DOHH2 (cell line): ENCODE results near the gene TLE2.

Experiments
- H3F3A ChIP-seq: fragments of 200-600 bp; sonication (generic), shearing (Covaris generic); 2 replicates; pipeline ENCODE4 v1.6.0; 2016; ENCODE audit warnings: antibody characterized with exemption, mild to moderate bottlenecking; ENCODE audit not compliant: control insufficient read depth, insufficient read depth
- H3K27ac ChIP-seq: fragments of 200-600 bp; sonication (generic); 2 replicates; pipeline ENCODE4 v1.5.1; 2014; ENCODE audit warnings: low read depth, mild to moderate bottlenecking, low read length, moderate library complexity
- H3K27me3 ChIP-seq: fragments of 200-600 bp; sonication (generic); 2 replicates; pipeline ENCODE4 v1.6.1; 2014; ENCODE audit warnings: mild to moderate bottlenecking, low read length, mixed read lengths; ENCODE audit not compliant: control insufficient read depth
- H3K36me3 ChIP-seq: fragments of 200-600 bp; sonication (generic); 2 replicates; pipeline ENCODE4 v1.6.1; 2014; ENCODE audit warnings: mild to moderate bottlenecking, low read length, moderate library complexity, mixed read lengths; ENCODE audit not compliant: control insufficient read depth
- H3K4me1 ChIP-seq: fragments of 200-600 bp; sonication (generic); 2 replicates; pipeline ENCODE4 v1.6.1; 2014; ENCODE audit warnings: mild to moderate bottlenecking, low read length, mixed read lengths; ENCODE audit not compliant: control insufficient read depth
- H3K4me2 ChIP-seq: fragments of 200-600 bp; sonication (generic); 2 replicates; pipeline ENCODE4 v1.6.0; 2014; ENCODE audit warnings: mild to moderate bottlenecking, low read length, moderate library complexity
- H3K4me3 ChIP-seq: fragments of 200-600 bp; sonication (generic); 2 replicates; pipeline ENCODE4 v1.5.1; 2014; ENCODE audit warnings: mild to moderate bottlenecking, low read length, mixed read lengths
- H3K79me2 ChIP-seq: fragments of 200-600 bp; sonication (generic); 2 replicates; pipeline ENCODE4 v1.6.1; 2014; ENCODE audit warnings: mild to moderate bottlenecking, low read length, mixed read lengths; ENCODE audit not compliant: control insufficient read depth
- H3K9me2 ChIP-seq: fragments of 200-600 bp; sonication (generic); replicated peaks from 2 replicates; pipeline ENCODE4 v1.6.1; 2014; ENCODE audit warnings: mild to moderate bottlenecking, low read length, mixed read lengths; ENCODE audit not compliant: control insufficient read depth
- H3K9me3 ChIP-seq: fragments of 200-600 bp; sonication (generic); 2 replicates; pipeline ENCODE4 v1.6.1; 2014; ENCODE audit warnings: antibody characterized with exemption, low read length, mixed read lengths; ENCODE audit not compliant: control insufficient read depth, insufficient read depth
- H4K20me1 ChIP-seq: fragments of 200-600 bp; sonication (generic); 2 replicates; pipeline ENCODE4 v1.6.0; 2014; ENCODE audit warnings: low read depth, mild to moderate bottlenecking, antibody characterized with exemption, low read length, moderate library complexity; ENCODE audit not compliant: control insufficient read depth, insufficient read depth
- EZH2phosphoT487 ChIP-seq: fragments of 200-600 bp; sonication (generic); IDR thresholded peaks from 2 replicates; pipeline ENCODE4 v1.6.1; 2017; ENCODE audit warnings: borderline replicate concordance, mild to moderate bottlenecking, antibody characterized with exemption, low read length, moderate library complexity, mixed read lengths
- TF ChIP-seq, protein P1 (sequence below): fragments of 200-600 bp; sonication (generic); IDR thresholded peaks from one replicate; pipeline ENCODE4 v1.5.1; 2014; ENCODE audit warnings: antibody characterized with exemption, mild to moderate bottlenecking, low read depth, low read length; ENCODE audit not compliant: poor library complexity, severe bottlenecking

TLE2 gene

DNA sequence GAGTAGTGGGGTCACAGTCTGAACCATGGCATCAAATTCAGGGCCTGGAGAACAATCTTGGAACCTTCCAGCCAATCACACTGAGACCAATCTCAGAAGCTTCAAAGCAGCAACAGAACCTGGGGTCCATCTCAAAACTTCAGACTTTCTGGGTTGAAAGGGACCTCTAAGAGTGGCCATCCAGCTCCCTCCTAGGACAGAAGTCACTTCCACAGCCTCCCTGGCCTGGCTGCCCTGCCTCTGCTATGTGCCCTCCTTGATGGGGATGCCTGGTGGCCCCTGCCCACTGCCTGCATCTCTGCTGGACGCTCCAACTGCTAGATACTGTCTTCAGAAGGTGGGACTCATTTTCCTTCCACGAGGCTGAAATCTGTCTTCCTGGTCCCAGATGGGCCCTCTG lies 1.8 kb downstream of the TLE2 start:
- Histone ChIP-seq H3K9me2 (no peaks in the 10 kb centered on the region), H3F3A (no peaks in the 10 kb centered on the region; the same call in 1 of the 2 replicates), H4K20me1 (0 out of 2 replicates have a peak, but pooled peaks cover 4% of the 10 kb centered on the region), H3K27me3 (peaks cover 71% of the 10 kb centered on the region), H3K4me3 (no peak overlapping the region), H3K79me2 (no peaks in the 10 kb centered on the region), H3K27ac (no peak overlapping the region), H3K4me1 (peaks cover 23% of the 10 kb centered on the region), H3K9me3 (no peaks in the 10 kb centered on the region), H3K36me3 (no peaks in the 10 kb centered on the region), H3K4me2 (no peak overlapping the region)
- TF ChIP-seq EZH2phosphoT487: no peak
- TF ChIP-seq, protein P1, sequence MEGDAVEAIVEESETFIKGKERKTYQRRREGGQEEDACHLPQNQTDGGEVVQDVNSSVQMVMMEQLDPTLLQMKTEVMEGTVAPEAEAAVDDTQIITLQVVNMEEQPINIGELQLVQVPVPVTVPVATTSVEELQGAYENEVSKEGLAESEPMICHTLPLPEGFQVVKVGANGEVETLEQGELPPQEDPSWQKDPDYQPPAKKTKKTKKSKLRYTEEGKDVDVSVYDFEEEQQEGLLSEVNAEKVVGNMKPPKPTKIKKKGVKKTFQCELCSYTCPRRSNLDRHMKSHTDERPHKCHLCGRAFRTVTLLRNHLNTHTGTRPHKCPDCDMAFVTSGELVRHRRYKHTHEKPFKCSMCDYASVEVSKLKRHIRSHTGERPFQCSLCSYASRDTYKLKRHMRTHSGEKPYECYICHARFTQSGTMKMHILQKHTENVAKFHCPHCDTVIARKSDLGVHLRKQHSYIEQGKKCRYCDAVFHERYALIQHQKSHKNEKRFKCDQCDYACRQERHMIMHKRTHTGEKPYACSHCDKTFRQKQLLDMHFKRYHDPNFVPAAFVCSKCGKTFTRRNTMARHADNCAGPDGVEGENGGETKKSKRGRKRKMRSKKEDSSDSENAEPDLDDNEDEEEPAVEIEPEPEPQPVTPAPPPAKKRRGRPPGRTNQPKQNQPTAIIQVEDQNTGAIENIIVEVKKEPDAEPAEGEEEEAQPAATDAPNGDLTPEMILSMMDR: no peak

DNA sequence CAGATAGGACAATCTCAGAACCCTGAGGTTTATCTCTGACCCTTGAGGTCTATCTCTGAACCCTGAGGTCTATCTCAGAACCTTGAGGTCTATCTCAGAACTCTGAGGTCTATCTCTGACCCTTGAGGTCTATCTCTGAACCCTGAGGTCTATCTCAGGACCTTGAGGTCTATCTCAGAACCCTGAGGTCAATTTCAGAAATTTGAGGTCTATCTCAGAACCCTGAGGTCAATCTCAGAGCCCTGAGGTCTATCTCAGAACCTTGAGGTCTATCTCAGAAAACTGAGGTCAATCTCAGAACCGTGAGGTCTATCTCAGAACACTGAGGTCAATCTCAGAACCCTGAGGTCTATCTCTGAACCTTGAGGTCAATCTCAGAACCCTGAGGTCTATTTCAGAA lies 2.3 kb downstream of the TLE2 start:
- no peak overlapping the region for H3K27ac ChIP-seq
- H3K27me3 ChIP-seq: peaks cover 71% of the 10 kb centered on the region
- H3K4me2 ChIP-seq: no peak overlapping the region
- H3F3A ChIP-seq: no peaks in the 10 kb centered on the region; the same call in 1 of the 2 replicates
- H3K4me3 ChIP-seq: no peak overlapping the region
- TF ChIP-seq, protein P1: no peak
- TF ChIP-seq EZH2phosphoT487: no peak
- H4K20me1 ChIP-seq: 0 out of 2 replicates have a peak, but pooled peaks cover 4% of the 10 kb centered on the region
- no peaks in the 10 kb centered on the region for H3K9me3 ChIP-seq
- no peaks in the 10 kb centered on the region for H3K9me2 ChIP-seq
- no peaks in the 10 kb centered on the region for H3K79me2 ChIP-seq
- peaks cover 23% of the 10 kb centered on the region for H3K4me1 ChIP-seq
- H3K36me3 ChIP-seq: no peaks in the 10 kb centered on the region

DNA sequence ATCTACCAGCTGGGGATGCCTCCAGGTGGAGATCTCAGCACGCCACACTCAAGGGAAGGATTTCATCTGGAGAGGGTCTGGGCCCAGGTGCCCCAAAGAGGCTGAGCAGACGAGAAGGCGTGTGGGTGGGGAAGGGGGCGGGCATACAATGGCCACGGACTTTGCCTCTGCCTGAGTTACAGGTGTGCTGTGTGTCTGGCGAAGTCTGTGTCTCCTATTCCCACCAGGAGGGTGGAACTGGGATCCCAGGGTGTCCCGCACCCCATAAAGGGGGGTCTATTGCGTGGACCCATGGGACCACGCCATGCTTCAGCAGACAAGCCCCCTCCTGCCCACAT lies 3.6 kb downstream of the TLE2 start:
- TF ChIP-seq EZH2phosphoT487: no peak
- TF ChIP-seq, protein P1: no peak
- Histone ChIP-seq H3K9me2 (no peaks in the 10 kb centered on the region), H3K4me2 (no peak overlapping the region), H3K27ac (no peak overlapping the region), H3K36me3 (no peaks in the 10 kb centered on the region), H3K79me2 (no peaks in the 10 kb centered on the region), H4K20me1 (0 out of 2 replicates have a peak, but pooled peaks cover 4% of the 10 kb centered on the region), H3K27me3 (peaks cover 59% of the 10 kb centered on the region), H3F3A (no peaks in the 10 kb centered on the region; the same call in 1 of the 2 replicates), H3K4me3 (no peak overlapping the region), H3K9me3 (no peaks in the 10 kb centered on the region), H3K4me1 (peaks cover 23% of the 10 kb centered on the region)
